Heart right ventricle (tissue), 16 donors: ENCODE results near the gene NEMP2. TPM values are rescaled to one million over a fixed set of nuclear protein-coding genes. Genes with fewer than 3 reads are reported as not detected.
A peak's percentile ranks its signal among the peaks of the same experiment; 100 is the strongest.

Experiments
- ATAC-seq, 8 donors: fragments of 200-7000 bp; cut with Tn5 transposase; one replicate each; pipeline ENCODE4 v1.9.1; 2020; ENCODE audit warnings: mild to moderate bottlenecking in 8 of 8, moderate library complexity in 8 of 8, moderate number of reproducible peaks in 1 of 8
- DNase-seq, 2 donors: peaks; one replicate each; pipeline ENCODE4 v3.0.0-alpha.2; 2020
- H3K27ac ChIP-seq, 10 donors: fragments of 200-600 bp; sonication (generic) in 2 of 10; one replicate each; pipeline versions ENCODE4 v1.5.0 to v1.8.0; 2020 to 2022; ENCODE audit warnings: mild to moderate bottlenecking in 3 of 10
- H3K27me3 ChIP-seq, 7 donors: fragments of 200-600 bp; one replicate each; pipeline ENCODE4 v1.8.0; 2021 to 2022; ENCODE audit warnings: mild to moderate bottlenecking in 2 of 7
- H3K36me3 ChIP-seq, 9 donors: fragments of 200-600 bp; sonication (generic) in 1 of 9; one replicate each; pipeline versions ENCODE4 v1.5.0 to v1.8.0; 2020 to 2022; ENCODE audit warnings: mild to moderate bottlenecking in 2 of 9
- H3K4me1 ChIP-seq, 9 donors: fragments of 200-600 bp; sonication (generic) in 1 of 9; one replicate each; pipeline versions ENCODE4 v1.5.0 to v1.8.0; 2020 to 2022; ENCODE audit warnings: mild to moderate bottlenecking in 4 of 9
- H3K4me3 ChIP-seq, 10 donors: fragments of 200-600 bp; sonication (generic) in 2 of 10; one replicate each; pipeline versions ENCODE4 v1.5.0 to v1.8.0; 2020 to 2022; ENCODE audit warnings: mild to moderate bottlenecking in 7 of 10, moderate library complexity in 2 of 10
- H3K9me3 ChIP-seq, 11 donors: fragments of 200-600 bp in 10 of 11; sonication (generic) in 2 of 11; one replicate each; pipeline versions ENCODE4 v1.5.0 to v1.8.0; 2013 to 2022; ENCODE audit warnings: mild to moderate bottlenecking in 2 of 11, control low read depth in 1 of 11, moderate library complexity in 1 of 11
- CTCF ChIP-seq, 9 donors: fragments of 200-600 bp; sonication (generic) in 2 of 9; IDR thresholded peaks; one replicate each; pipeline versions ENCODE4 v1.5.0 to v1.8.0; 2021 to 2022; ENCODE audit warnings: antibody characterized with exemption in 9 of 9, mild to moderate bottlenecking in 5 of 9, moderate library complexity in 1 of 9
- WGBS, 2 donors: extraction: QIAGEN DNeasy Blood & Tissue Kit; methylation state at CpG; one replicate each; pipeline ENCODE4 v1.1.7; 2013; ENCODE audit warnings: inconsistent platforms in 1 of 2; 5-methylcytosine and 5-hydroxymethylcytosine counted together
- intact Hi-C, 10 donors: fragments of 100-400 bp; cut with DNase I; formaldehyde crosslinking; loops; one replicate each; pipeline versions ENCODE4 v1.11.1 to v1.14.2; 2022
- polyA plus RNA-seq, 2 donors: library from polyadenylated mRNA; stranded (reverse); fragments of 200-250 nt; gene quantifications; one replicate each; pipeline ENCODE4 v1.2.3, GENCODE V29; 2013
- total RNA-seq, 10 donors: library from RNA; stranded (reverse); fragmentation: NEBNext Ultra II Directional in 3 of 10; extraction: Animal tissue kit (Norgen Biotek cat#: 25700) in 3 of 10; gene quantifications; one replicate each; pipeline versions ENCODE4 v1.2.1 to v1.2.4, GENCODE V29; 2021 to 2023
- donor health status: Arrhythmogenic right ventricular cardiomyopathy.
- donor health status: ischemic (EF 13 %, LVEDD 7.1; RV severe dilation, severe dysfunction).
- donor health status: healthy with polysubstance abuse.
- donor health status: DM: no; HTN: yes; CAD: no.
- donor health status: DM: no; HTN: no; CAD: no.
- donor health status: ischemic (EF 25% LVEDD 6.9; RV normal size, moderate dysfunction).
- donor health status: ischemic (EF 25% LVEDD 5.7; RV mildly dilated, moderate dysfunction).
- donor health status: healthy.
- donor health status: DM: yes; HTN: yes; CAD: no.
- donor health status: Ischemic cardiomyopathy.
- donor health status: ischemic (EF 35%, LVEDD 5.7; RV mildly dilated, moderate dysfunction).
- donor health status: nonischemic (EF 11% LVEDD 7.7; RV severe dilation, severe dysfunction).
- donor health status: DM: yes; HTN: yes; CAD: no.
- donor health status: PGD.
- donor health status: ischemic (EF 29% LVEDD 5.4; RV normal size, mild dysfunction).
- donor health status: nonischemic (EF 23%, LVEDD 6.1; RV moderate dilation, normal function).

Gene NEMP2
- total and polyA plus RNA-seq, 12 donors = 0.51 to 4.7 (median 2.6) TPM

DNA sequence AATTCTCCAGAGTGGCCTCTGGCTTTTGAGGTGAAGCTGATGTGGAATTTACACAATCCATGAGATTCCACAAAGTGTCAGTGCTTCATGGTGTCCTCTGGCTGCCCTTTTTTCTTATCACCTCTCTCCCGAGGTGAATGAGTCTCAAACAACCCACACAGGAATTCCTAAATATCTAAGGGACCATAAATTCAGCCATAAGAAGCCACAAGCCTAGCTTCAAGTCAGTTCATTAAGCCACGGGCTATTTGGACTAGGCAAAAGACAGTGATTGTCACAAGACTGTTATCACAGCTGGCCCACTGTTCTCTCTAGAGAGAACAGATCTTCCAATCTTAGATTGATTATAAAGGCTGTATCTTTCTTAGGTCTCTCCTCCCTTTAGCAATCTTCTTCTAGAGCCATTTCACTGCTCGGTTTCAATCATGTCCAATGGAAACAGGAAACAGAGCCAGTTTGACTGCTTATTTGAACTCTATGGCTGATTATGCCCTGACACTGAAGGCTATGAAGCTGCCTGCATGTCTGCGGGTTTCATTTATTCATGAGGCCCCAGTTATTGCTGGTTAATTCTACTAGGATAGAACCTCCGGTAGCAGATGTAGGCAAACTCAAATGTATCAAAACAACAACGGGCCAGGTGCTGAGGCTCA is 4.1 kb downstream of the NEMP2 start:
- intact Hi-C loops = loop anchor here in 8 of 10 donors (5.0 to 10.0 kb wide), 6 partner anchors 54 to 274 kb away; partner anchors contain the start of gene NAB1 (in 4 of the 8)
- TF ChIP-seq CTCF (IDR thresholded peaks at IDR 0.05) = no peak
- H3K4me3 ChIP-seq = no peak overlapping the region
- no peaks in the 10 kb centered on the region for H3K36me3 ChIP-seq
- no peaks in the 10 kb centered on the region for H3K27me3 ChIP-seq
- H3K27ac ChIP-seq = peak overlapping the region in 3 of 10 donors; percentile 26 to 37 (median 33)
- H3K9me3 ChIP-seq = no peaks in the 10 kb centered on the region
- WGBS, 2 donors = 50 to 54% methylated on average over 6 of the region's 6 CpGs
- H3K4me1 ChIP-seq = peaks cover 0 to 60% (median 35%) of the 10 kb centered on the region in 9 donors
- ATAC-seq = no peak
- peak in 1 of 2 donors; percentile 14 for DNase-seq

- 44 to 54% methylated on average over 3 of the region's 3 CpGs for WGBS, 2 donors
- Histone ChIP-seq H3K27ac (peak overlapping the region in 2 of 10 donors; percentile 33 to 37), H3K27me3 (no peaks in the 10 kb centered on the region), H3K36me3 (peaks cover 0 to 3% (median 0%) of the 10 kb centered on the region in 9 donors), H3K4me3 (no peak overlapping the region), H3K9me3 (no peaks in the 10 kb centered on the region), H3K4me1 (peaks cover 0 to 56% (median 35%) of the 10 kb centered on the region in 9 donors)
- DNase-seq (no peak), ATAC-seq (no peak)
- no peak for TF ChIP-seq CTCF (IDR thresholded peaks at IDR 0.05)
- intact Hi-C loops = loop anchor here (5.0 to 10.0 kb wide), 8 partner anchors 55 to 445 kb away; partner anchors contain the start of gene NAB1 (in 4 of the 10)
Observed at GRCh38 chr2:190529486-190530247, 4.9 kb downstream of the NEMP2 start.

- peak in 1 of 8 donors; percentile 32 for ATAC-seq
- Histone ChIP-seq H3K4me1 (peaks cover 0 to 52% (median 32%) of the 10 kb centered on the region in 9 donors), H3K4me3 (no peak overlapping the region), H3K27ac (no peak overlapping the region), H3K27me3 (no peaks in the 10 kb centered on the region), H3K9me3 (no peaks in the 10 kb centered on the region), H3K36me3 (peaks cover 0 to 8% (median 0%) of the 10 kb centered on the region in 9 donors)
- 89% methylated on average over 1 of the region's 1 CpG for WGBS, 2 donors
- intact Hi-C loops = loop anchor here in 2 of 10 donors (10.0 kb wide), 2 partner anchors 126 to 444 kb away; no protein-coding TSS in a partner anchor
- no peak for DNase-seq
- TF ChIP-seq CTCF (IDR thresholded peaks at IDR 0.05) = no peak
Observed at GRCh38 chr2:190528521-190529001, 6.0 kb downstream of the NEMP2 start.

GRCh38 chr2:190527918-190528317 is 6.6 kb downstream of the NEMP2 start:
- no peaks in the 10 kb centered on the region for H3K9me3 ChIP-seq
- H3K4me3 ChIP-seq = no peak overlapping the region
- H3K27ac ChIP-seq = no peak overlapping the region
- TF ChIP-seq CTCF (IDR thresholded peaks at IDR 0.05) = no peak
- H3K27me3 ChIP-seq = no peaks in the 10 kb centered on the region
- H3K4me1 ChIP-seq = peaks cover 0 to 45% (median 26%) of the 10 kb centered on the region in 9 donors
- intact Hi-C loops = loop anchor here in 2 of 10 donors (10.0 kb wide), 2 partner anchors 127 to 443 kb away; no protein-coding TSS in a partner anchor
- ATAC-seq = no peak
- peaks cover 0 to 8% (median 0%) of the 10 kb centered on the region in 9 donors for H3K36me3 ChIP-seq
- DNase-seq = no peak
